HG03095 (cell line): ENCODE results near the gene CTDSPL.

Experiments
- ATAC-seq: cut with Tn5 transposase; IDR thresholded peaks from one replicate; pipeline ENCODE4 v1.9.1; 2021; ENCODE audit warnings: moderate library complexity; ENCODE audit not compliant: unreplicated experiment

Gene CTDSPL

GRCh38 chr3:37941608-37942508 is 80.2 kb downstream of the CTDSPL start:
- ATAC-seq = no peak

- no peak for ATAC-seq
Measured at GRCh38 chr3:37942646-37943045, 81.0 kb downstream of the CTDSPL start.

GRCh38 chr3:37943126-37943525 is 81.4 kb downstream of the CTDSPL start:
- no peak for ATAC-seq

GRCh38 chr3:37943631-37944314 is 82.1 kb downstream of the CTDSPL start:
- no peak for ATAC-seq

- no peak for ATAC-seq
Measured at GRCh38 chr3:37944391-37944842, 82.7 kb downstream of the CTDSPL start.

- ATAC-seq = no peak
Measured at GRCh38 chr3:37945156-37945806, 83.6 kb downstream of the CTDSPL start.

GRCh38 chr3:37945807-37946530 is 84.3 kb downstream of the CTDSPL start:
- no peak for ATAC-seq

GRCh38 chr3:37946531-37946889 is 84.8 kb downstream of the CTDSPL start:
- no peak for ATAC-seq

- ATAC-seq = no peak
Measured at GRCh38 chr3:37949866-37950265, 88.2 kb downstream of the CTDSPL start.

- ATAC-seq = no peak
Measured at GRCh38 chr3:37952564-37952963, 90.9 kb downstream of the CTDSPL start.

GRCh38 chr3:37953226-37953625 is 91.5 kb downstream of the CTDSPL start:
- ATAC-seq = no peak

GRCh38 chr3:37953707-37954394 is 92.2 kb downstream of the CTDSPL start:
- no peak for ATAC-seq

GRCh38 chr3:37954881-37955280 is 93.2 kb downstream of the CTDSPL start:
- ATAC-seq = no peak

- ATAC-seq = no peak
Measured at GRCh38 chr3:37955918-37956707, 94.4 kb downstream of the CTDSPL start.

- ATAC-seq = no peak
Measured at GRCh38 chr3:37956723-37957538, 95.3 kb downstream of the CTDSPL start.

GRCh38 chr3:37957539-37957936 is 95.9 kb downstream of the CTDSPL start:
- ATAC-seq = no peak

GRCh38 chr3:37961622-37962431 is 100.1 kb downstream of the CTDSPL start:
- no peak for ATAC-seq

GRCh38 chr3:37963016-37963415 is 101.3 kb downstream of the CTDSPL start:
- ATAC-seq = no peak
